GM12873 (cell line): ENCODE measurements around the gene ADTRP.

Experiments
- TF ChIP-seq, protein P1 (sequence below): IDR thresholded peaks from 2 replicates; pipeline ENCODE4 v1.5.1; 2012; ENCODE audit warnings: low read depth, mild to moderate bottlenecking, moderate library complexity, low read length, control low read depth; ENCODE audit not compliant: insufficient read depth; ENCODE audit errors: missing control alignments

ADTRP gene

DNA sequence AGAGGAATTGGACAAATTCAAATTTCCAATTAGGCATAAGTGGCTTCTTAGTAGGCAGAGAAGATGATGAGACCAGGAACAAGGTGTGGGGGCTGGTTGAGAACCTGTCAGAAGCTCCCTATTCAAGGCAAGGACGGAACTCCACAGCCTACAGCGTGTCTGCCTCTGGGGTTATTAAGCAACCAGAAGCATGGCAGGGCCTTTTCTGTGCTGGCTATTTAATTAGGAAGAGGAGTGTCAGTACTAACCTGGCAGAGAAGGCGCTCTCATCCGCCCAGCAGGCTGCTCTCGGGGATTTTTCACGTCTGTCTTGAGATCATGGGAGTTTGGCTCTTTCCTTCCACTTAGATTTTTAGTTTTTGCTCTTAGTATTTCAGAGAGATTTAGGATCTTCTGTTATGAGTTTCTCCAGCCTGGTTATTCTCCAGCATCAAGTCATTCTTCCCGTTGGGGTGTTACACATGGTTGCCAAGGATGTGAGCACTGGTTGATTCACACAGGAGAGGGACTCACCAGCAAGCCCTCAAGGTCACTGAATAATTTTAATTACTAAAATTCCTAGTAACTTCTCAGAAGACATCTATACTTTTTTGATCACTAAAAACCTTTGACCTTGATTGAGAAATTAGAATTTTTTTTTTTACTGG, 23.9 kb downstream of the ADTRP start:
- TF ChIP-seq, protein P1, sequence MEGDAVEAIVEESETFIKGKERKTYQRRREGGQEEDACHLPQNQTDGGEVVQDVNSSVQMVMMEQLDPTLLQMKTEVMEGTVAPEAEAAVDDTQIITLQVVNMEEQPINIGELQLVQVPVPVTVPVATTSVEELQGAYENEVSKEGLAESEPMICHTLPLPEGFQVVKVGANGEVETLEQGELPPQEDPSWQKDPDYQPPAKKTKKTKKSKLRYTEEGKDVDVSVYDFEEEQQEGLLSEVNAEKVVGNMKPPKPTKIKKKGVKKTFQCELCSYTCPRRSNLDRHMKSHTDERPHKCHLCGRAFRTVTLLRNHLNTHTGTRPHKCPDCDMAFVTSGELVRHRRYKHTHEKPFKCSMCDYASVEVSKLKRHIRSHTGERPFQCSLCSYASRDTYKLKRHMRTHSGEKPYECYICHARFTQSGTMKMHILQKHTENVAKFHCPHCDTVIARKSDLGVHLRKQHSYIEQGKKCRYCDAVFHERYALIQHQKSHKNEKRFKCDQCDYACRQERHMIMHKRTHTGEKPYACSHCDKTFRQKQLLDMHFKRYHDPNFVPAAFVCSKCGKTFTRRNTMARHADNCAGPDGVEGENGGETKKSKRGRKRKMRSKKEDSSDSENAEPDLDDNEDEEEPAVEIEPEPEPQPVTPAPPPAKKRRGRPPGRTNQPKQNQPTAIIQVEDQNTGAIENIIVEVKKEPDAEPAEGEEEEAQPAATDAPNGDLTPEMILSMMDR = no peak

DNA sequence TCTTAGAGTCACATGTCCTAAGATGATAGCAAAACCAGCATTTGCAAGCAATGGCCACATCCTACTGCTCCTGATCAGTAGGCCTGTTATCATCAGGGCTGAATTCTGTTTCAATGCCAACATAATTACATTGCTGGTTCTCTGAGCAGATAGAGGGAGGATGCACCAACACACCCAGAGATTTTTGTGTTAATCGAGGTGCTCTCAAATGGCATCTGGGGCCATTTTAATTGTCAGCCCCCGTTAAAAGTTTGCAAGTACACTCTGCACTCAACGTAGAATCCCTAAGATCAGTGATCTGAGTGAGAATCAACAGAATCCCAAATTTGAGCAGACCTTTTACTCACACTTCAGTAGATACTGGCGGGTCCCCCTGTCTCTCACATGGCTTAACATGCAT, 24.8 kb downstream of the ADTRP start:
- TF ChIP-seq, protein P1 = no peak

DNA sequence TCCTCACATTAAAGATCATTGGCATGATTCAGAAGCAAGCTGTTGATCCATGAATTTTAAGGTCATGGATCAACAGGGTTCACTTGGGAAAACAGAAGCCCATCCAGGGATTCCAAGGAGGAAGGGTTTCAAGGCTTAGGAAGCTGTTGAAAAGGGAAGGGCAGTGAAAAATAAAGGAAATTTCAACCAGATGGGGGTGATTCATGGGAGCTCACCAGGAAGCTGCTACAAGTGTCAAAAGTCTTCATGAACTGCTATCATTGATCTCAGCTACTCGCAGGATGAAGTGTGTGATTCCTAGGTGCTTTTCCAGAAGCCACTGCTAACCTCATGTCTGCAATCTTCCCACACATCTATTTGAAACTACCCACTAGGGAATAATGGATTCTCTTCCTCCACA, 26.2 kb downstream of the ADTRP start:
- TF ChIP-seq, protein P1 = no peak

DNA sequence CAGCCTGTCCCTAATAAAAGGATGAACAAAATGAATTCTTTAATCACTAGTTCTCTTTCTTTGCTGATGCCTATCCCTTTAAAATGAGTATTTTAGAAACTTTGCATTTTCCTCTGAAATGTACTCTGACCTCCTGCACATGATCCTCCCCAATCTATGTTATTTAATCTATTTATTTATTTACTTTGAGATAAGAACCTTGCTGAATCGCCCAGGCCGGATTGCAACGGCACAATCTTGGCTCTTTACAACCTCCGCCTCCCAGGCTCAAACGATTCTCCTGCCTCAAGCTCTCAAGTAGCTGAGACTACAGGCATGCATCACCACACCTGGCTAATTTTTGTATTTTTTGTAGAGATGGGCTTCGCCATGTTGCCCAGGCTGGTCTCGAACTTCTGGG, 27.9 kb downstream of the ADTRP start:
- TF ChIP-seq, protein P1 = no peak

DNA sequence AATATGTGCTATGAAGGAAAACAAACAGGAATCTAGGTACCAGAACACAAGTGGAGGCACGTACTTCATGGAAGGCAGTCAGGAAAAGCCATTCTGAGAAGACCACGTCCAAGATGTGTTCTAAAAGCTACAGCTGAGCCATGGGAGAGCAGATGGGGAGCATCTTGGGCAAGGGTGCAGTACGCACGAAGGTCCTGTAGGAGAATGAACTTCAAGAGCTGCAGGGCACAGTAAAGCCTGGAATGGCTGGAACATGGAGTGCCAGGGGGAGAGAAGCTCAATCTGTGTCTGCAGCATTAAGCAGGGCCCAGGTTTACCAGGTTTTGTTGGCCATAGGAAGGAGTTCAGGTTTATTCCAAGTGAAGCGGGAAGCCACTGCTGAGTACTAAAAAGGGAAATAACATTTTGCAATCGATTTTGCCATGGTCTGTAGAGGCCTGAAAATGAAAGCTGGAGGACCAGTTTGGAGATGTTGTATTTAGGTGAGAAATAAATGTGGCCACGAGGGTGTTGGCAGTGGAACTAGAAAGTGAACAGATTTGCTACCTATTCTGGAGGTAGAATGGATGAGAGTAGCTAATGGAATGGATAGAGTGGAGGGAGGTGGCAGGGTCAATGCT, 29.9 kb downstream of the ADTRP start:
- TF ChIP-seq, protein P1 = no peak

DNA sequence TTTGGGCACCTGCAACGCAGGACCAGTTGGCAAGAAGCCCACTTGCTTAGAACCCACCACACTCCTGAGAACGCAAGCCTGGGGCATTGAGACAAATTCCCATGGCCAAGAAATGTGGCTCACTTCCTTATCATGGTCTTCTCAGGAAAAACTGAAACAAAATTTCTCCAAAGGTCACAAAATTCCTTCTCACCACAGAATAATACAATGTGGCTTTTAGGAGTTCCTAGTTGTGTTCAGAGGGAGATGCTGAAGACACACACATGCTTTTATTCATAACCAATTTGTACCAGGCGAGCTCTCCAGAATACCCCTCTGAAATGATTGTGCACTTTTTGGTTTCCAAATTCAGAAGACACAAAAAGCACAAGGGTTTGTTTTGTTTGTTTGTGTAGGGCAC, 31.6 kb downstream of the ADTRP start:
- TF ChIP-seq, protein P1 = no peak

DNA sequence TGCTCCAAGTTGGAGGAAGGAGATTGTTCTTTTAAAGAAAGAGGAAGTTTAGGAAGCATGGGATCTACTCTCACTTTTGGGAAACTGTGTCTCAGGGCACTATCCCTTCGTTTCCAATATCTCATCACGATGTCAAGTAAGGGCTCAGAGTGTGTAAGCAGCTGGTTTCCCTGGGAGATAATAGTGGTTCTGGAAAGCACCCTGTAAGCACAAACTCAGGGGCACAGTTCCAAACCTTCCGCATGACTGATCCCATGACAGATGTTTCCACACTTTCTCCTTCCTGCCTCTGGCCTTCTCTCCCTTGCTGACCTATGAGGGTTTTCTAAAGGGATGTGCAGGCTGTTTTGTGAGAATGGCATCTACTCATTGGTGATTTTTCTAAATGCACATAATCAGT, 33.9 kb downstream of the ADTRP start:
- TF ChIP-seq, protein P1 = no peak
